ENCODE measurements around the gene TMF1. TPM values are rescaled to one million over a fixed set of nuclear protein-coding genes. Genes with fewer than 3 reads are reported as not detected.
A peak's percentile ranks its signal among the peaks of the same experiment; 100 is the strongest.

TMF1 gene
- total and polyA plus RNA-seq, 12 donors, result 6.9 to 41.9 (median 27.3) TPM

DNA sequence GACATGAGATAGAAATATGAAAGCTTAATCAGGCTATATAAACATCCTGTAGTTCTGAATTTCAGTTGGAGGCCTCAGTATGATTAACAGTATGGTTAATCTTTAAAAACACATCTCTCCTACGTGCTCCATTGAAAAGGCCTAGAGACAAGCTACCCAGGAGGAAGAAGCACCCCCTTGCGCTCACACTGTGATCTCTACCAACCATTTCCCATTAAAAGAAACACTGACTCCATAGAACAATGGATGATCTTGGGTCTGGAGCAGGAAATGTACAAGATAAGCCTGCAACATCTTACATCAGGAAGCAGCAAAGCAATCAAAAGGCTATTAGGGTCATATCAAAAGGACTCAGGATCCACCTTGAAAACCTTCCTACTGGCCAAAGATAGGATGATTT is 35.2 kb downstream of the TMF1 start:
- intact Hi-C loops (cut with DNase I), result no loop called here
- 86 to 96% (median 89%) methylated on average over 2 of the region's 2 CpGs for WGBS, 4 donors
- no peak for TF ChIP-seq POLR2A (IDR thresholded peaks at IDR 0.05)
- TF ChIP-seq, protein P1, sequence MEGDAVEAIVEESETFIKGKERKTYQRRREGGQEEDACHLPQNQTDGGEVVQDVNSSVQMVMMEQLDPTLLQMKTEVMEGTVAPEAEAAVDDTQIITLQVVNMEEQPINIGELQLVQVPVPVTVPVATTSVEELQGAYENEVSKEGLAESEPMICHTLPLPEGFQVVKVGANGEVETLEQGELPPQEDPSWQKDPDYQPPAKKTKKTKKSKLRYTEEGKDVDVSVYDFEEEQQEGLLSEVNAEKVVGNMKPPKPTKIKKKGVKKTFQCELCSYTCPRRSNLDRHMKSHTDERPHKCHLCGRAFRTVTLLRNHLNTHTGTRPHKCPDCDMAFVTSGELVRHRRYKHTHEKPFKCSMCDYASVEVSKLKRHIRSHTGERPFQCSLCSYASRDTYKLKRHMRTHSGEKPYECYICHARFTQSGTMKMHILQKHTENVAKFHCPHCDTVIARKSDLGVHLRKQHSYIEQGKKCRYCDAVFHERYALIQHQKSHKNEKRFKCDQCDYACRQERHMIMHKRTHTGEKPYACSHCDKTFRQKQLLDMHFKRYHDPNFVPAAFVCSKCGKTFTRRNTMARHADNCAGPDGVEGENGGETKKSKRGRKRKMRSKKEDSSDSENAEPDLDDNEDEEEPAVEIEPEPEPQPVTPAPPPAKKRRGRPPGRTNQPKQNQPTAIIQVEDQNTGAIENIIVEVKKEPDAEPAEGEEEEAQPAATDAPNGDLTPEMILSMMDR (IDR thresholded peaks at IDR 0.05), result no peak

DNA sequence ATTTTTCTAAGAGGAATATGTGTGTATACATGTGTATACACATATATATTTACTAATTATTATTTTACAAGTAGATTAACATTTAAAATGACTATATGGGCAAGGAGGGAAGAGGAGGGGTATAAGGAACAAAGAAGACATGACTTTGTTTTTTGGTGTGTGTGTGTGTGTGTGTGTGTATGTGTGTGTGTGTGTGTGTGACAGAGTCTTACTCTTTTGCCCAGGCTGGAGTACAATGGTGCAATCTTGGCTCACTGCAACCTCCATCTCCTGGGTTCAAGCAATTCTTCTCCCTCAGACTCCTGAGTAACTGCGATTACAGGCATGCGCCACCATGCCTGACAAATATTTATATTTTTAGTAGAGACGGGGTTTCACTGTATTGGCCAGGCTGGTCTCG is 36.0 kb downstream of the TMF1 start:
- no peaks in the 10 kb centered on the region for H3K9me3 ChIP-seq (replicated peaks in 1 of 3)
- intact Hi-C loops (cut with DNase I), result no loop called here
- peaks cover 5 to 16% of the 10 kb centered on the region in 2 donors for H3K4me1 ChIP-seq (replicated peaks in 1 of 2)
- WGBS, 4 donors, result 95 to 96% (median 96%) methylated on average over 4 of the region's 4 CpGs
- H3K27ac ChIP-seq, result no peak overlapping the region
- no peaks in the 10 kb centered on the region for H3K27me3 ChIP-seq
- TF ChIP-seq, protein P1 (IDR thresholded peaks at IDR 0.05), result no peak
- no peak for TF ChIP-seq POLR2A (IDR thresholded peaks at IDR 0.05)
- no peak for DNase-seq
- H3K36me3 ChIP-seq (replicated peaks in 1 of 2), result peaks cover 0 to 9% of the 10 kb centered on the region in 2 donors
- H3K4me3 ChIP-seq, result no peak overlapping the region

More for the DNA sequence above, 35.2 kb downstream of the TMF1 start:
- no peak overlapping the region for H3K4me3 ChIP-seq
- H3K9me3 ChIP-seq (replicated peaks in 1 of 3), result no peaks in the 10 kb centered on the region
- H3K4me1 ChIP-seq (replicated peaks in 1 of 2), result peaks cover 5 to 12% of the 10 kb centered on the region in 2 donors
- DNase-seq, result no peak
- peaks cover 0 to 11% of the 10 kb centered on the region in 2 donors for H3K36me3 ChIP-seq (replicated peaks in 1 of 2)
- H3K27me3 ChIP-seq, result no peaks in the 10 kb centered on the region
- no peak overlapping the region for H3K27ac ChIP-seq

DNA sequence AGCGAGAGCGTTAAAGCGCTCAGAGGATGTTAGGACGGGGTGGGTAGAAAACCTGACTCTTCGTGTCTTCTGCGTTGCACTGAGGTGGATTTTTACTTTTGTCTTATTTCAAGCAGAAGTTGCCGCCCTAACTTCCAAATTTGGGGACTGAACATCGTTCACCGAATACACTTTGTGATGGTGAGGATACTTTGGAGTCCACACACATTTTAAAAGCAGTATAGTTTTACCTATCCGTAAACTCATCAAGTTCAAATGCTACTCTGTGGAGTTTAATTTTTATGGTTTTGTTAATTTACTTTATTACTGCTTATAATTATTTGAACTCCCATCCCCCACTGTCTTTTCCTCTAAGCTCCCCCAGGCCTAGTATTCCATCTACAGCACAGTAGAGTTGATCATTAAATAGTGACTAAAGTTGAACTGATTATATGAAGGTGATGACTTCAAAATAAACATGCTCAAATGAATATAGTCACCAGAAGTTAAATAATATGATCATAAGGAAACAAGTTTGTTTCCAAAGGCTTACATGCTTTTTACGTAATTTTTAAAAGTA is 38.0 kb downstream of the TMF1 start:
- 12 to 27% (median 16%) methylated on average over 5 to 11 of the region's 11 CpGs for WGBS, 4 donors
- peaks cover 5 to 16% of the 10 kb centered on the region in 2 donors for H3K4me1 ChIP-seq (replicated peaks in 1 of 2)
- intact Hi-C loops (cut with DNase I), result no loop called here

DNA sequence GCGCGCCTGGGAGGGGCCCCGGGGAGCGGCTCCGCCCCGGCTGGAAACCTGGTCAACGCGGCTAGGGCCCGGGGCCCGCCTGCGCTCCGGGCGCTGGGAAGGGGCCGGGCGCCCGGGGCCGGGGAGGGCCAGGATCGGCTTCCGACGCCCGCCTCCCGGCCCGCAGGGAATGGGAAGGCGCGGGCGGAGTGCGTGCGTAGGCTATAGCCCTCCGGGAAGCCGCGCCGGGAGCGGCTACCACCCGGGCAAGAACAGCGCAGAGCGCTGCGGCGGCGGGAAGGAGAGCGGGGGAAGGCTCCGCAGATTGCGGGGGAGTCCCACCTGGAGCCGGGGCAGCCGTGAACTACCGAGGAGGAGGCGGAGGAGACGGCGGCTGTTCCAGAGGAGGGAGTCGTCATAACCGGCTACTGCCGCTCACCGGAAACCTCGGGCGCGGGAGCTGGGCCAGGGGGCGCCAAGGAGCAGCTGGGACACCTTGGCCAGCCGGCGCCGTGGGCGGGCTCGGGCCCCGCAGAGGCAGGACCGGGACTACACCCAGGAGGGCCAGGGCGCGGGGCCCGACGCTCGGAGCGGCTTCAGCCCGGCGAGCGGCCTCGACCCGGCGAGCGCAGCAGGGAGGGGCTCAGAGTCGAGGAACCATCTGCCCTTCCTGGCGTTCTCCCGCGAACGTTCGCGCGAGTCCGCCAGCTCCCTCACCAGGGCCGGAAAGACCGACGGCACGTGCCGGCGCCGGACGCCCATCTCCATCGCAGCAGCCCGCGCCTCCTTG is 38.7 kb downstream of the TMF1 start, which contains the start of gene EOGT:
EOGT (minus strand) TSS at position 432 of the 769 bp plus-strand sequence. CDS start 3,838 bp downstream, outside the sequence.
- intact Hi-C loops (cut with DNase I), result no loop called here
- peak within 1 kb of the TSS; percentile 93 to 99 (median 98) for H3K27ac ChIP-seq
- 0% methylated on average over 7 to 96 of the region's 96 CpGs for WGBS, 4 donors
- peaks cover 0 to 14% of the 10 kb centered on the region in 2 donors for H3K36me3 ChIP-seq (replicated peaks in 1 of 2)
- TF ChIP-seq, protein P1 (IDR thresholded peaks at IDR 0.05), result peak; percentile 18 to 54 (median 52)
- TF ChIP-seq POLR2A (IDR thresholded peaks at IDR 0.05), result peak; percentile 53 to 78
- H3K27me3 ChIP-seq, result no peaks in the 10 kb centered on the region
- peak within 1 kb of the TSS; percentile 2 to 92 (median 68) for H3K4me3 ChIP-seq
- no peaks in the 10 kb centered on the region for H3K9me3 ChIP-seq (replicated peaks in 1 of 3)
- H3K4me1 ChIP-seq (replicated peaks in 1 of 2), result peaks cover 5 to 16% of the 10 kb centered on the region in 2 donors
- peak; percentile 89 to 94 (median 91) for DNase-seq

More for the DNA sequence above, 38.0 kb downstream of the TMF1 start:
- H3K4me3 ChIP-seq, result peak overlapping the region in 3 of 4 donors; percentile 16 to 92 (median 73)
- peaks cover 0 to 7% of the 10 kb centered on the region in 2 donors for H3K36me3 ChIP-seq (replicated peaks in 1 of 2)
- no peaks in the 10 kb centered on the region for H3K9me3 ChIP-seq (replicated peaks in 1 of 3)
- no peak for DNase-seq
- H3K27me3 ChIP-seq, result no peaks in the 10 kb centered on the region
- peak overlapping the region; percentile 93 to 99 (median 98) for H3K27ac ChIP-seq
- TF ChIP-seq, protein P1 (IDR thresholded peaks at IDR 0.05), result no peak
- TF ChIP-seq POLR2A (IDR thresholded peaks at IDR 0.05), result no peak

Data from adrenal gland (tissue), 12 donors.